Measurements from ENCODE around the gene POLR3C.

The POLR3C gene

GRCh38 chr1:145823565-145824498 is at the start of gene POLR3C, which contains the start of gene RNF115:
POLR3C (plus strand) TSS chr1:145824200; CDS start chr1:145825777, 1,577 bp downstream.
RNF115 (minus strand) TSS chr1:145824095; CDS start chr1:145823873, 222 bp downstream.
- in situ Hi-C loops (cut with HindIII; ENCODE audit: low sequenced_read_pairs) = no loop called here

GRCh38 chr1:145777357-145778145 is 46.4 kb upstream of the POLR3C start:
- no peak overlapping the region for H3K4me3 ChIP-seq (ENCODE audit: low read depth, low read length)
- no peak for TF ChIP-seq CTCF (IDR thresholded peaks at IDR 0.05; ENCODE audit: low read depth, low read length, missing control alignments)
- DNase-seq (ENCODE audit: low read depth) = no peak
- in situ Hi-C loops (cut with HindIII; ENCODE audit: low sequenced_read_pairs) = no loop called here

More at GRCh38 chr1:145823565-145824498, at the start of gene POLR3C, which contains the start of gene RNF115:
- H3K4me3 ChIP-seq (ENCODE audit: low read depth, low read length) = peak within 1 kb of the TSS; percentile 86
- no peak for TF ChIP-seq CTCF (IDR thresholded peaks at IDR 0.05; ENCODE audit: low read depth, low read length, missing control alignments)
- peak; percentile 78 for DNase-seq (ENCODE audit: low read depth)

- no peak overlapping the region for H3K4me3 ChIP-seq (ENCODE audit: low read depth, low read length)
- no peak for TF ChIP-seq CTCF (IDR thresholded peaks at IDR 0.05; ENCODE audit: low read depth, low read length, missing control alignments)
- in situ Hi-C loops (cut with HindIII; ENCODE audit: low sequenced_read_pairs) = no loop called here
- no peak for DNase-seq (ENCODE audit: low read depth)
Measured at GRCh38 chr1:145778146-145778540, 45.9 kb upstream of the POLR3C start.

GRCh38 chr1:145782272-145783099 is 41.5 kb upstream of the POLR3C start:
- TF ChIP-seq CTCF (IDR thresholded peaks at IDR 0.05; ENCODE audit: low read depth, low read length, missing control alignments) = no peak
- no peak overlapping the region for H3K4me3 ChIP-seq (ENCODE audit: low read depth, low read length)
- DNase-seq (ENCODE audit: low read depth) = peak; percentile 76
- in situ Hi-C loops (cut with HindIII; ENCODE audit: low sequenced_read_pairs) = no loop called here

- in situ Hi-C loops (cut with HindIII; ENCODE audit: low sequenced_read_pairs) = no loop called here
- TF ChIP-seq CTCF (IDR thresholded peaks at IDR 0.05; ENCODE audit: low read depth, low read length, missing control alignments) = no peak
- DNase-seq (ENCODE audit: low read depth) = no peak
- H3K4me3 ChIP-seq (ENCODE audit: low read depth, low read length) = no peak overlapping the region
Measured at GRCh38 chr1:145784409-145784808, 39.6 kb upstream of the POLR3C start.

GRCh38 chr1:145785547-145785946 is 38.5 kb upstream of the POLR3C start:
- no peak for TF ChIP-seq CTCF (IDR thresholded peaks at IDR 0.05; ENCODE audit: low read depth, low read length, missing control alignments)
- no peak overlapping the region for H3K4me3 ChIP-seq (ENCODE audit: low read depth, low read length)
- DNase-seq (ENCODE audit: low read depth) = no peak
- in situ Hi-C loops (cut with HindIII; ENCODE audit: low sequenced_read_pairs) = no loop called here
